ENCODE measurements around the gene ZNF12.
"Not testable (repeated sequence)": the region's sequence is repeated elsewhere in the genome, so short reads cannot be mapped to it uniquely, and the experiment has no call there.

The ZNF12 gene

GRCh38 chr7:6691103-6691502 is 15.6 kb downstream of the ZNF12 start:
- DNase-seq = no peak

DNA sequence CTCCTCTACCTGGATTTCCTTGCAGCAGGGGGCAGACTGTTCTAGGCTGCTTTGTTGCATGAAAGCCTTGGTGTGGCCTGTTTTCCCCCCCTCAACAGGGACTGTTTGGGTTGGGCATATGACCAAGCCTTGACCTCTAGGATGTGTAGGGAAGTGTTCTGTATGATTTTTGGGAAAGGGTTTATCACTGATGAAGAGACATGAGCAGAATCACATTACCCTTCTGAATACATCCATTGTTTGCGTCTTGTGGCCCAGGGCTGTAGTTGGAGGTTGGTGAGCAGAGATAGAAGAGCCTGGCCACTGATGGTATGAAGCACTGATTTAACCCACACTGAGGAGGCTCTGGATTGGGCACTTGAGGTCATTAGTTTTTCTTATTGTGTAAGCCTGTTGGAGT is 26.6 kb downstream of the ZNF12 start:
- DNase-seq = no peak

GRCh38 chr7:6675807-6676405 is 30.8 kb downstream of the ZNF12 start:
- no peak for DNase-seq

- DNase-seq = not testable (repeated sequence)
These were observed 35.9 kb downstream of the ZNF12 start for GRCh38 chr7:6670851-6671250.

GRCh38 chr7:6658618-6659345 is 48.0 kb downstream of the ZNF12 start:
- no peak for DNase-seq

DNA sequence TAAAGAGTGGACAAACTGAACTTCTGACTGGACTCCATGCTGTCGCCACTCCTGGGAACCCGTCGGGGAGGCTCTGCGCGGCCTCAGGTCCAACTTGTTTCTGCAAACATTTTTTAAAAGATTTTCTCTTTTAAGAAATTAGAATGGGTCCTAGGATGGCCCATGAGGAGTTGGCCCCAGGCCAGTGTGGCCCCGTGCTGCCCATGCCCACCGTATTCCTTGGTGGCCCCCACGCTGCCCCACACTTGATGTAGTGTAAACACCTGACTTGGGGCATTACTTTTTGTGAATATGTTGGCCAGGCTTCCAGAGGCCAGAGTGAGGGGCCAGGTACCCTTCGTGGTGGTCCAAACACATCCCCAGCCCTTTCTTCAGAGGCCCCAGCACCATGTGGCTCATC is 50.3 kb downstream of the ZNF12 start:
- DNase-seq = no peak

DNA sequence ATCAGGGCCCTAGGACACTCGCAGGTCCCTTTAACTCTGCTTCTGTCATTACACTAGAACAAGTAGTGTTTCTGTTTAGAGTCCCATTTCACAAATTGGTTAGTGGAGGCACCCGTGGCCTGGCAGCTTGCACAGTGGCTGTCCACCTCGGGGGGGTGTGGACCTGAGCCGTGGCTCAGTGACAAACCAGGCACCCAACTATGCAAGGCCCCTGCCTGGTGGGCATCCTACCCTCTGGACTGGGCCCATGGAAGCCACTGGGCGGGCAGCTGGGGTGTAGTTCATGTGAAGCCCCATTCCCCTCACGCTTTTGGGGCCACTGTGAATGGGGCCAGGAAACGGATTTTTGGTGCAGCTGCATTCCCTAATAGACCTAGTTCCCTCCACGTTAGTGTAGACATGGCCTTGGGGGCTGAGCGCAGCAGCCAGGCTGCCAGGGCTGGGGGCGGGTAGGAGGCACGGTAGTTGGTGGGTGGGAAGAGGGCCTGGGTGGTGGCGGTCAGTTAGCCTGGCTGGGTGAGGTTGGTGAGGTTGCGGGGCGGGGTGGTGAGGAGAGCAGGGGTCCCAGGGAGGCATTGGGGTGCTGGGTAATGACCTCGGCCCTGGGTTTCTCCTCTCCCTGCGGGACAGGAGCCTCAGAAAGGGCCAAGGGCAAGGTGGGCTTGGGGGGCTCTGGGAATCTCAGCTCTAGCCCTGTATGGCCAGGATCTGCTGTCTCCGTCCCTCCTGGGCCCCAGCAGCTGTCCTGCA is 50.9 kb downstream of the ZNF12 start:
- DNase-seq = no peak

- DNase-seq = no peak
These were observed 51.7 kb downstream of the ZNF12 start for GRCh38 chr7:6654842-6655610.

- DNase-seq = no peak
These were observed 52.5 kb downstream of the ZNF12 start for GRCh38 chr7:6654113-6654841.

DNA sequence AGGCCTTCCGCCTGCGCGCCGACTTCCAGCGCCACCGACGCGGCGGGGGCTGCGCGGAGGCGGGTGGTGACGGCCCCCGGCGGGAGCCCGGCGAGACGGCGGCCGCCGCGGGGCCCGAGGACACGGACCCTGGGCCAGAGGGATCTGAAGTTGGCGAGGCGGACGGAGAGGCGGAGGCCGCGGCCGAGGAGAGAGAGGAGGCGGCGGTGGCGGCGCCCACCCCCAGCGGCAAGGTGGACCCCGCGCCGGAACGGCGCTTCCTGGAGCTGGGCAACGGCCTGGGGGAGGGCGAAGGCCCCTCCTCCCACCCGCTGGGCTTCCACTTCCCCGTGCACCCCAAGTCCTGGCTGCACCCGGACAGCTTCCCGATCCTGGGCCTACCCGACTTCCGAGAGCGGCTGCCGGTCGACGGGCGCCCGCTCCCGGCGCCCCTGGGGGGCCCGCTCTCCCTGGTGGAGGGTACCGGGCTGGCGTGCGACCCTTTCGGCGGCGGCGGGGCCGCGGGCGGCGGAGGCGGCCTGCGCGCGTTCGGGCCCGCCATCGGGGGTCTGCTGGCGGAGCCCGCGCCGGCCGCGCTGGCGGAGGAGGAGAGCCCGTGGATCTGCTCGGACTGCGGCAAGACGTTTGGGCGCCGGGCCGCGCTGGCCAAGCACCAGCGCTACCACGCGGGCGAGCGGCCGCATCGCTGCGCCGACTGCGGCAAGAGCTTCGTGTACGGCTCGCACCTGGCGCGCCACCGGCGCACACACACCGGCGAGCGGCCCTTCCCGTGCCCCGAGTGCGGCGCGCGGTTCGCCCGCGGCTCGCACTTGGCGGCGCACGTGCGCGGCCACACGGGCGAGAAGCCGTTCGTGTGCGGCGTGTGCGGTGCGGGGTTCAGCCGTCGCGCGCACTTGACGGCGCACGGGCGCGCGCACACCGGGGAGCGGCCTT is 53.4 kb downstream of the ZNF12 start:
- DNase-seq = no peak

DNA sequence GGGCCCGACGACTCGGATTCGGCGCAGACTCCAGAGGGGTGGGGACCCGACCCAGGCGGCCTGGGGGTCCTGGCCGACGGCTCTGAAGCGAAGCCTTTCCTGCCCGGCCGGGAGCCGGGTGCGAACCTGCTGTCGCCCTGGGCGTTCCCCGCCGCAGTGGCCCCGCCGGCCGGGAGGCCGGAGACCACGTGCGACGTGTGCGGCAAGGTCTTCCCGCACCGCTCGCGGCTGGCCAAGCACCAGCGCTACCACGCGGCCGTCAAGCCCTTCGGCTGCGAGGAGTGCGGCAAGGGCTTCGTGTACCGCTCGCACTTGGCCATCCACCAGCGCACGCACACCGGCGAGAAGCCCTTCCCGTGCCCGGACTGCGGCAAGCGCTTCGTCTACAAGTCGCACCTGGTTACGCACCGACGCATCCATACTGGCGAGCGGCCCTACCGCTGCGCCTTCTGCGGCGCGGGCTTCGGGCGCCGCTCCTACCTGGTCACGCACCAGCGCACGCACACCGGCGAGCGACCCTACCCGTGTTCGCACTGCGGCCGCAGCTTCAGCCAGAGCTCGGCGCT is 54.2 kb downstream of the ZNF12 start:
- no peak for DNase-seq

- DNase-seq = no peak
These were observed 54.8 kb downstream of the ZNF12 start for GRCh38 chr7:6651851-6652445.

DNA sequence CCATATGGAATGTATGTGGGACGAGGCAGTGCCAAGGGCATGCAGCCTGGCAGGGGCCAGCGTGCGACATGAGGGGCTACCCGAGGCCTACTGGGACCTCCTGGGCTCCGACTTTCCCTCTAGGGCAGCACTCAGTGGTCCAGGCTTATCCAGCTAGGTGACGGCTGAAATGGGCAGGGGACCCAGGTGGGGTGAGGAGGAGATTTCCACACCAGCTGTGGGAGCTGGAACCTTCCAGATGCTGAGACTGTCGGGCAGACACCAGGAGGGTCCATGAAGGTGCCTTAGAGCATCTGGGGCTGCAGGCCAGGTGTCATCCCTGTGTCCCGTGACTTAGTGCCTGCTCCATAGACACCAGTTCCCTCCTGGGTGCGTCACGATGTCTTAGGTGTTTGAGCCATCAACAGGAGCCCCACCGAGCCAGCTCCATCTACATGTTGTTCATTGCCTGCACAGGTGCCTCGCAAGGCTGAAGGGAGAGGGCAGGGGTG is 56.2 kb downstream of the ZNF12 start:
- no peak for DNase-seq

GRCh38 chr7:6650086-6650485 is 56.7 kb downstream of the ZNF12 start:
- no peak for DNase-seq

- DNase-seq = no peak
These were observed 57.3 kb downstream of the ZNF12 start for GRCh38 chr7:6649241-6649961.

DNA sequence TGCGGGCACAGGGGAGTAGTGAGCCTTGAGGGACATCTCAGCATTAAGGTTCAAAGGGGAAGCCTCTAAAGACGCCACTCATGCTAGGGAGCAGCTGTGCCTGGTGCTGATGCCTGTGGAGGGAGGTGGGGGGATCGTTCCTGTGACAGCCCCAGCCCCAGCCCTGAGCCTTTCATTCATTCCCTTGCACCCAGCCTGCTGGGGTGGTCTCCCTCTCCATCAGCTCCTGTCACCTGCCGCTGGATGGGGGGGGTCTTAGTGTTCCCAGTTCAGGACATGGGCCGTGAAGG is 58.0 kb downstream of the ZNF12 start:
- DNase-seq = no peak

GRCh38 chr7:6648066-6648814 is 58.5 kb downstream of the ZNF12 start:
- DNase-seq = no peak

DNA sequence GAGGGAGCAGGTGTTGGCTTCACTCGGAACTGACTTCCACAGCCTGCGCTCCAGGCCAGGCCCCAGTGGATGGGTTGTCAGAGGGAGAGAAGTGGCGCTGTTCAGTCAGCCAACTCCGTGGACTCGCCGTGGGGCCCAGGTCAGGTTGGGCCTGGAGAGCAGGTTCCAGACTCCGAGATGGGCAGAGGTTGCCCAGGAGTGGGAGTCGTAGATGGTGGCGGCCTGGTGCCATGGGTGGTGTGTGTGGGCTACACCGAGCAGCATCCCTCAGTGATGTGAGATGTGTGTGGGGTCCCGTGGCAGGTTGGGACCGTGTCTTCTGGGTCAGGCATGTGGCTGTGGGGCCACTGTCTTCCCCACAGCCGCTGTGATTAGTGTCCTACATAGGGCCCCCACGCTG is 59.2 kb downstream of the ZNF12 start:
- DNase-seq = no peak

- no peak for DNase-seq
These were observed 59.7 kb downstream of the ZNF12 start for GRCh38 chr7:6647080-6647479.

Measured in suppressor macrophage treated with lipopolysaccharide for 1 hour (primary cell).